GM12872 (cell line): ENCODE data around the gene MYPOP.

Source experiments
- TF ChIP-seq, protein P1 (sequence below): IDR thresholded peaks from 3 replicates; pipeline ENCODE4 v1.5.1; 2011; ENCODE audit warnings: low read depth, mild to moderate bottlenecking, low read length, moderate library complexity; ENCODE audit not compliant: insufficient read depth

MYPOP gene

DNA sequence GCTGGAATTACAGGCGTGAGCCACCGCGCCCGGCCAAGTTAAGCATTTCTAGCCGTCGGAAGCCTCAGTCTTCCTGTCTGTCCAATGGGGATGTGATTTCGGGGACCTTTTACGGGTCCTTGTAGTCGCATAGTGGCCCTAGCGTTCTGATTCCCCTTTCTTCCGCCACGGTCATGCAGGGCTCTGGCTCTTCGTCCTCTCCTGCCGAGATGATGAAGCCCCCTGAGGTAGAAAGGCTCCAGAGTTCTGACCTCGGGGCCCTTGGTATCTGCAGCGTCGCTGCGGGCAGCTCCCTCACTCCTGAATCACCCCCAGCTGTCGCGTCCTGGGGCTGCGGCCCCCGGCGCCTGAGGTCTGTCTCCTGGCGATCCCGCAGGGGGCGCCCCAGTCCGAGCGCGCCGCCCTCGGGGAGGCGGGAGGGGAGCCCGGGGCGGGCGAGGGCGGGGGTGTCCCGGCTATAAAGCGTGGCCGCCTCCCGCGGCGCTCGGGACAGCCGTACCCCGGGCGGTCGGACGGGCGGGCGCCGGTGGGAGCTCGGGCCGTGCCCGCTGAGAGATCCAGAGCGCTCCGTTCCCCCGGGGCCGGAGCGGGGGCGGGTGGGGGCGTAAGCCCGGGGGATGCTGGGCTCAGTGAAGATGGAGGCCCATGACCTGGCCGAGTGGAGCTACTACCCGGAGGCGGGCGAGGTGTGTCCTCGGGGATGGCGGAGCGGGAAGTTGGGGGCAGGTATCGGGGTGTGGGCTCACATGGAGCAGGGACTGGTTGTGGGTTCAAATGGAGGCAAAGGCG, 38.4 kb downstream of the MYPOP start, which contains the start of gene FOXA3:
Gene FOXA3 (plus strand): TSS at position 487 of the 789 bp plus-strand sequence. CDS start 131 bp downstream, at position 618.
- TF ChIP-seq, protein P1, sequence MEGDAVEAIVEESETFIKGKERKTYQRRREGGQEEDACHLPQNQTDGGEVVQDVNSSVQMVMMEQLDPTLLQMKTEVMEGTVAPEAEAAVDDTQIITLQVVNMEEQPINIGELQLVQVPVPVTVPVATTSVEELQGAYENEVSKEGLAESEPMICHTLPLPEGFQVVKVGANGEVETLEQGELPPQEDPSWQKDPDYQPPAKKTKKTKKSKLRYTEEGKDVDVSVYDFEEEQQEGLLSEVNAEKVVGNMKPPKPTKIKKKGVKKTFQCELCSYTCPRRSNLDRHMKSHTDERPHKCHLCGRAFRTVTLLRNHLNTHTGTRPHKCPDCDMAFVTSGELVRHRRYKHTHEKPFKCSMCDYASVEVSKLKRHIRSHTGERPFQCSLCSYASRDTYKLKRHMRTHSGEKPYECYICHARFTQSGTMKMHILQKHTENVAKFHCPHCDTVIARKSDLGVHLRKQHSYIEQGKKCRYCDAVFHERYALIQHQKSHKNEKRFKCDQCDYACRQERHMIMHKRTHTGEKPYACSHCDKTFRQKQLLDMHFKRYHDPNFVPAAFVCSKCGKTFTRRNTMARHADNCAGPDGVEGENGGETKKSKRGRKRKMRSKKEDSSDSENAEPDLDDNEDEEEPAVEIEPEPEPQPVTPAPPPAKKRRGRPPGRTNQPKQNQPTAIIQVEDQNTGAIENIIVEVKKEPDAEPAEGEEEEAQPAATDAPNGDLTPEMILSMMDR, result peak; percentile 64

- TF ChIP-seq, protein P1, result no peak
Measured at GRCh38 chr19:45863335-45863839, 39.0 kb downstream of the MYPOP start.

GRCh38 chr19:45862564-45863334, 39.7 kb downstream of the MYPOP start, which contains the start of gene SYMPK:
Gene SYMPK, minus strand, starts transcription at chr19:45863147. Its CDS starts 8,652 bp downstream, at chr19:45854495.
- TF ChIP-seq, protein P1, result no peak

DNA sequence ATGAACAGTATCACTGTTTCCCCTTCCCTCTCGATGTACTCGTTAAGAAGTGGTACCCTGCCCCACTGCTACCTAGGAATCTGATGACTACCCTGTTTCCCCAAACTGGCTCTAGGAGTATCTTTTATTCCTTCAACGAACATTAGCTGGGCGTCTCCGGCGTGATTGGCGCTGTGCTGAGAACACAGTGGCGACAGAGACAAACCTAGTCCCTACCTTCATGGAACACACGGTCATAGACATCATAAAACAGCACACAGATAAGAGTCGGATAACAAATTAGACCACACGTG, 40.2 kb downstream of the MYPOP start:
- TF ChIP-seq, protein P1, result no peak

GRCh38 chr19:45860359-45861259, 41.8 kb downstream of the MYPOP start:
- TF ChIP-seq, protein P1, result no peak

- TF ChIP-seq, protein P1, result no peak
Measured at GRCh38 chr19:45854167-45854778, 48.1 kb downstream of the MYPOP start.
